GM21825 (cell line): Measurements from ENCODE around the gene PLCB1.
"Not testable (repeated sequence)": the region's sequence is repeated elsewhere in the genome, so short reads cannot be mapped to it uniquely, and the experiment has no call there.

ENCODE experiments used
- ATAC-seq: cut with Tn5 transposase; IDR thresholded peaks from one replicate; pipeline ENCODE4 v1.9.1; 2021; ENCODE audit warnings: mild to moderate bottlenecking, moderate library complexity; ENCODE audit not compliant: unreplicated experiment

PLCB1 gene

GRCh38 chr20:8330319-8330784 lies 198.3 kb downstream of the PLCB1 start:
- ATAC-seq, result no peak

- ATAC-seq, result no peak
These were observed 199.0 kb downstream of the PLCB1 start for GRCh38 chr20:8330785-8331695.

GRCh38 chr20:8331740-8332412 lies 199.8 kb downstream of the PLCB1 start:
- no peak for ATAC-seq

- no peak for ATAC-seq
These were observed 202.6 kb downstream of the PLCB1 start for GRCh38 chr20:8334641-8335040.

- no peak for ATAC-seq
These were observed 203.0 kb downstream of the PLCB1 start for GRCh38 chr20:8335059-8335458.

- ATAC-seq, result no peak
These were observed 203.6 kb downstream of the PLCB1 start for GRCh38 chr20:8335495-8336195.

- no peak for ATAC-seq
These were observed 207.3 kb downstream of the PLCB1 start for GRCh38 chr20:8339349-8339748.

- ATAC-seq, result no peak
These were observed 210.3 kb downstream of the PLCB1 start for GRCh38 chr20:8342391-8342790.

GRCh38 chr20:8344106-8344505 lies 212.0 kb downstream of the PLCB1 start:
- ATAC-seq, result no peak

- no peak for ATAC-seq
These were observed 212.6 kb downstream of the PLCB1 start for GRCh38 chr20:8344631-8345030.

- ATAC-seq, result no peak
These were observed 214.7 kb downstream of the PLCB1 start for GRCh38 chr20:8346700-8347270.

- ATAC-seq, result not testable (repeated sequence)
These were observed 218.2 kb downstream of the PLCB1 start for GRCh38 chr20:8350225-8350624.

GRCh38 chr20:8352486-8352885 lies 220.4 kb downstream of the PLCB1 start:
- ATAC-seq, result no peak

GRCh38 chr20:8353512-8353911 lies 221.4 kb downstream of the PLCB1 start:
- no peak for ATAC-seq

- ATAC-seq, result no peak
These were observed 223.4 kb downstream of the PLCB1 start for GRCh38 chr20:8355453-8355852.

GRCh38 chr20:8356806-8357205 lies 224.7 kb downstream of the PLCB1 start:
- ATAC-seq, result no peak

GRCh38 chr20:8357703-8358102 lies 225.6 kb downstream of the PLCB1 start:
- no peak for ATAC-seq

GRCh38 chr20:8360035-8360434 lies 228.0 kb downstream of the PLCB1 start:
- no peak for ATAC-seq

- ATAC-seq, result no peak
These were observed 229.1 kb downstream of the PLCB1 start for GRCh38 chr20:8361006-8361652.

GRCh38 chr20:8361779-8362178 lies 229.7 kb downstream of the PLCB1 start:
- ATAC-seq, result no peak

GRCh38 chr20:8362457-8362856 lies 230.4 kb downstream of the PLCB1 start:
- ATAC-seq, result no peak
